Measurements from ENCODE around the gene SLC7A11.

- TF ChIP-seq, protein P1, sequence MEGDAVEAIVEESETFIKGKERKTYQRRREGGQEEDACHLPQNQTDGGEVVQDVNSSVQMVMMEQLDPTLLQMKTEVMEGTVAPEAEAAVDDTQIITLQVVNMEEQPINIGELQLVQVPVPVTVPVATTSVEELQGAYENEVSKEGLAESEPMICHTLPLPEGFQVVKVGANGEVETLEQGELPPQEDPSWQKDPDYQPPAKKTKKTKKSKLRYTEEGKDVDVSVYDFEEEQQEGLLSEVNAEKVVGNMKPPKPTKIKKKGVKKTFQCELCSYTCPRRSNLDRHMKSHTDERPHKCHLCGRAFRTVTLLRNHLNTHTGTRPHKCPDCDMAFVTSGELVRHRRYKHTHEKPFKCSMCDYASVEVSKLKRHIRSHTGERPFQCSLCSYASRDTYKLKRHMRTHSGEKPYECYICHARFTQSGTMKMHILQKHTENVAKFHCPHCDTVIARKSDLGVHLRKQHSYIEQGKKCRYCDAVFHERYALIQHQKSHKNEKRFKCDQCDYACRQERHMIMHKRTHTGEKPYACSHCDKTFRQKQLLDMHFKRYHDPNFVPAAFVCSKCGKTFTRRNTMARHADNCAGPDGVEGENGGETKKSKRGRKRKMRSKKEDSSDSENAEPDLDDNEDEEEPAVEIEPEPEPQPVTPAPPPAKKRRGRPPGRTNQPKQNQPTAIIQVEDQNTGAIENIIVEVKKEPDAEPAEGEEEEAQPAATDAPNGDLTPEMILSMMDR (IDR thresholded peaks at IDR 0.05; ENCODE audit: low read length): no peak
- no peak for TF ChIP-seq EZH2phosphoT487 (IDR thresholded peaks at IDR 0.05; ENCODE audit: low read length)
Measured at GRCh38 chr4:138266948-138267347, 24.8 kb upstream of the SLC7A11 start.

Data from MM.1S (cell line).